A549 (cell line): ENCODE measurements around the gene PTPRN2. TPM values are rescaled to one million over a fixed set of nuclear protein-coding genes. Genes with fewer than 3 reads are reported as not detected.

Source experiments
- ATAC-seq, 2 experiments: fragments of 200-7000 bp in 1 of 2; fragments of >200 bp in 1 of 2; cut with Nextera tagmentation in 1 of 2; cut with Tn5 transposase in 1 of 2; 3 replicates each; pipeline versions ENCODE4 v1.8.0 to v1.9.1; 2018 to 2020; ENCODE audit warnings: mild to moderate bottlenecking in 1 of 2, moderate library complexity in 1 of 2
- CTCF ChIA-PET: fragments of 300-600 bp; sonication (Branson Sonifier 250); formaldehyde crosslinking; extraction: SDS; loops from one replicate; lab custom pipeline; 2021; ENCODE audit warnings: antibody characterized with exemption, inconsistent platforms; lab: Yijun Ruan, JAX
- POLR2A ChIA-PET: fragments of 350-600 bp; formaldehyde crosslinking; extraction: SDS; loops from one replicate; lab custom pipeline; 2021; ENCODE audit warnings: antibody characterized with exemption, inconsistent platforms; lab: Yijun Ruan, JAX
- DNase-seq, 2 experiments: peaks; one replicate each; pipeline versions ENCODE4 v3.0.0 to v3.0.0-alpha.2; 2011 to 2016; ENCODE audit warnings: low read depth in 1 of 2, low spot score in 1 of 2
- FAIRE-seq: peaks from 2 replicates; lab custom pipeline; 2011; peaks lifted over from hg19 to GRCh38; lab: Jason Lieb, UNC
- H3K27ac ChIP-seq, 2 experiments: fragments of >200 bp; sonication (Bioruptor Twin); formaldehyde crosslinking; 3 replicates each; pipeline ENCODE4 v1.5.1; 2016 to 2017
- H3K4me1 ChIP-seq: fragments of >200 bp; sonication (Bioruptor Twin); formaldehyde crosslinking; 3 replicates; pipeline ENCODE4 v1.6.1; 2016
- H3K4me2 ChIP-seq: fragments of >200 bp; sonication (Bioruptor Twin); formaldehyde crosslinking; 3 replicates; pipeline ENCODE4 v1.6.1; 2016
- H3K4me3 ChIP-seq: fragments of >200 bp; sonication (Bioruptor Twin); formaldehyde crosslinking; 3 replicates; pipeline ENCODE4 v1.5.1; 2016
- H3K9me3 ChIP-seq: fragments of >200 bp; sonication (Bioruptor Twin); formaldehyde crosslinking; 3 replicates; pipeline ENCODE4 v1.6.1; 2016
- EP300 ChIP-seq, 2 experiments: fragments of >200 bp; sonication (Bioruptor Twin); formaldehyde crosslinking; IDR thresholded peaks; 2 replicates in 1 of 2; 3 replicates in 1 of 2; pipeline ENCODE4 v1.6.1; 2016 to 2017
- ESRRA ChIP-seq: fragments of 150-350 bp; IDR thresholded peaks from 2 replicates; pipeline ENCODE4 v1.6.1; 2014; ENCODE audit warnings: mild to moderate bottlenecking, low read length, borderline replicate concordance
- FOSL2 ChIP-seq, 2 experiments: fragments of 450-650 bp in 1 of 2; fragments of >200 bp in 1 of 2; sonication (Bioruptor Twin) in 1 of 2; formaldehyde crosslinking; IDR thresholded peaks; 2 replicates each; pipeline versions ENCODE4 v1.5.0 to v1.6.1; 2016 to 2020; ENCODE audit warnings: mild to moderate bottlenecking in 1 of 2, moderate library complexity in 1 of 2
- HOXB5 ChIP-seq: fragments of 250-450 bp; sonication (Bioruptor Pico); IDR thresholded peaks from 2 replicates; pipeline ENCODE4 v1.5.0; 2020; ENCODE audit warnings: mild to moderate bottlenecking, moderate library complexity
- JUN ChIP-seq, 2 experiments: fragments of >200 bp; sonication (Bioruptor Twin); formaldehyde crosslinking; IDR thresholded peaks; 2 replicates in 1 of 2; 3 replicates in 1 of 2; pipeline ENCODE4 v1.6.1; 2016 to 2017
- MAFK ChIP-seq: fragments of 450-650 bp; IDR thresholded peaks from 2 replicates; pipeline ENCODE4 v1.6.1; 2014; ENCODE audit not compliant: partially characterized antibody
- MYC ChIP-seq: IDR thresholded peaks from 2 replicates; pipeline ENCODE4 v1.6.1; 2012; ENCODE audit warnings: mild to moderate bottlenecking, inconsistent platforms, low read length, improper control_type of control experiment, borderline replicate concordance
- RNF2 ChIP-seq: fragments of 200-600 bp; sonication (generic); IDR thresholded peaks from 2 replicates; pipeline ENCODE4 v1.6.1; 2016; ENCODE audit warnings: low read depth, mild to moderate bottlenecking, antibody characterized with exemption, moderate library complexity, borderline replicate concordance
- SMC3 ChIP-seq: fragments of >200 bp; sonication (Bioruptor Twin); formaldehyde crosslinking; IDR thresholded peaks from 3 replicates; pipeline ENCODE4 v1.6.1; 2018; ENCODE audit warnings: inconsistent platforms
- ZFP36 ChIP-seq: fragments of 450-650 bp; IDR thresholded peaks from 2 replicates; pipeline ENCODE4 v1.6.1; 2014; ENCODE audit warnings: borderline replicate concordance; ENCODE audit not compliant: partially characterized antibody
- WGBS: methylation state at CpG from one replicate; pipeline ENCODE4 v1.1.6; 2017; ENCODE audit errors: missing lambda C conversion rate; 5-methylcytosine and 5-hydroxymethylcytosine counted together
- polyA plus RNA-seq, 4 experiments: library from polyadenylated mRNA; depleted of rRNA in 3 of 4; stranded (reverse); fragments of >200 nt; fragmentation: RNase III in 1 of 4; extraction: RNeasy Plus Mini Kit Qiagen cat#74134 plus additional on column Dnase treatment in 1 of 4; gene quantifications; 2 replicates in 3 of 4; 3 replicates in 1 of 4; pipeline ENCODE4 v1.2.3, GENCODE V29; 2011 to 2017
- TF ChIP-seq, protein P1 (sequence below): fragments of >200 bp; sonication (Bioruptor Twin); formaldehyde crosslinking; IDR thresholded peaks from 2 replicates; pipeline ENCODE4 v1.6.1; 2016
- TF ChIP-seq, protein P2 (sequence below): fragments of 250-450 bp; sonication (Bioruptor Pico); IDR thresholded peaks from 2 replicates; pipeline ENCODE4 v1.5.0; 2021; ENCODE audit warnings: mild to moderate bottlenecking, moderate library complexity, borderline replicate concordance
- TF ChIP-seq, protein P3 (sequence below): fragments of 250-450 bp; sonication (Bioruptor Pico); IDR thresholded peaks from 2 replicates; pipeline ENCODE4 v1.5.0; 2020; ENCODE audit warnings: low read depth, mild to moderate bottlenecking, moderate library complexity
- TF ChIP-seq, protein P4 (sequence below): fragments of >200 bp; sonication (Bioruptor Twin); formaldehyde crosslinking; IDR thresholded peaks from 3 replicates; pipeline ENCODE4 v1.5.1; 2016
- TF ChIP-seq, protein P5 (sequence below): IDR thresholded peaks from 2 replicates; pipeline ENCODE4 v1.6.1; 2012
- TF ChIP-seq, protein P6 (sequence below): IDR thresholded peaks from 2 replicates; pipeline ENCODE4 v1.6.1; 2012
- TF ChIP-seq, protein P7 (sequence below): fragments of 200-600 bp; sonication (generic); IDR thresholded peaks from 2 replicates; pipeline ENCODE4 v1.6.1; 2016; ENCODE audit warnings: antibody characterized with exemption, mild to moderate bottlenecking, moderate library complexity

Gene PTPRN2
- polyA plus RNA-seq, 2 of the 4 experiments (the other 2 are of a cell fraction): 0.41 to 1.2 TPM

DNA sequence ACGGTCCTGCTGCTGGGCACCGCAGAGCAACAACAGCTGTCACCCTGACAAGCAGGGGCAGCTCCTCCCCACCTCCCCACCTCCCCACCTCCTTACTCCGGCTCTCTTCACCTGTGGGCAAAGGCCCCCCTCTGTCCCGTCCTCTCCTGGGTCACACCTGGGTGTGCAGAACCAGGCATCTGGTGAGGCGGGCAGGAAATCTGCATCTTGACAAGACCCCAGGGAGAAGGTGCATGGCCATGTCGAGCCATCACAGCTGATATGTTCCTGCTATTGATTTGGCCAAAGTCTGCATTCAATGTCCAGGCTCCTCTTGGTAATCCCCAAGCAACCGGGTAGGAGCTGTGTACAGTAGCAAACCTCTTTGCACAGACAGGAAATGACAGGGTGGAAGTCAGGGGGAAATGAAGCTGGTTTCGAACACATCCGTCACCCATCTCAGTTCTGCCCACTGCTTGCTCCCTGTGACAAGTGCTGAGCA, 696.7 kb downstream of the PTPRN2 start:
- Histone ChIP-seq H3K4me3 (no peak overlapping the region), H3K4me2 (no peak overlapping the region), H3K4me1 (no peaks in the 10 kb centered on the region), H3K9me3 (no peaks in the 10 kb centered on the region), H3K27ac (no peak overlapping the region)
- ATAC-seq (no peak), DNase-seq (no peak), FAIRE-seq (no peak)
- TF ChIP-seq JUN (IDR thresholded peaks at IDR 0.05): no peak
- no peak for TF ChIP-seq MAFK
- TF ChIP-seq, protein P1, sequence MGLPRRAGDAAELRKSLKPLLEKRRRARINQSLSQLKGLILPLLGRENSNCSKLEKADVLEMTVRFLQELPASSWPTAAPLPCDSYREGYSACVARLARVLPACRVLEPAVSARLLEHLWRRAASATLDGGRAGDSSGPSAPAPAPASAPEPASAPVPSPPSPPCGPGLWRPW: no peak
- no peak for TF ChIP-seq FOSL2 (IDR thresholded peaks at IDR 0.05)
- TF ChIP-seq FOSL2 (CRISPR knock-in tag; IDR thresholded peaks at IDR 0.05): no peak
- TF ChIP-seq, protein P2, sequence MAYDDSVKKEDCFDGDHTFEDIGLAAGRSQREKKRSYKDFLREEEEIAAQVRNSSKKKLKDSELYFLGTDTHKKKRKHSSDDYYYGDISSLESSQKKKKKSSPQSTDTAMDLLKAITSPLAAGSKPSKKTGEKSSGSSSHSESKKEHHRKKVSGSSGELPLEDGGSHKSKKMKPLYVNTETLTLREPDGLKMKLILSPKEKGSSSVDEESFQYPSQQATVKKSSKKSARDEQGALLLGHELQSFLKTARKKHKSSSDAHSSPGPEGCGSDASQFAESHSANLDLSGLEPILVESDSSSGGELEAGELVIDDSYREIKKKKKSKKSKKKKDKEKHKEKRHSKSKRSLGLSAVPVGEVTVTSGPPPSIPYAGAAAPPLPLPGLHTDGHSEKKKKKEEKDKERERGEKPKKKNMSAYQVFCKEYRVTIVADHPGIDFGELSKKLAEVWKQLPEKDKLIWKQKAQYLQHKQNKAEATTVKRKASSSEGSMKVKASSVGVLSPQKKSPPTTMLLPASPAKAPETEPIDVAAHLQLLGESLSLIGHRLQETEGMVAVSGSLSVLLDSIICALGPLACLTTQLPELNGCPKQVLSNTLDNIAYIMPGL (CRISPR knock-in tag): no peak
- no peak for TF ChIP-seq ZFP36
- TF ChIP-seq, protein P3, sequence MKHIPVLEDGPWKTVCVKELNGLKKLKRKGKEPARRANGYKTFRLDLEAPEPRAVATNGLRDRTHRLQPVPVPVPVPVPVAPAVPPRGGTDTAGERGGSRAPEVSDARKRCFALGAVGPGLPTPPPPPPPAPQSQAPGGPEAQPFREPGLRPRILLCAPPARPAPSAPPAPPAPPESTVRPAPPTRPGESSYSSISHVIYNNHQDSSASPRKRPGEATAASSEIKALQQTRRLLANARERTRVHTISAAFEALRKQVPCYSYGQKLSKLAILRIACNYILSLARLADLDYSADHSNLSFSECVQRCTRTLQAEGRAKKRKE (CRISPR knock-in tag): no peak
- TF ChIP-seq, protein P4, sequence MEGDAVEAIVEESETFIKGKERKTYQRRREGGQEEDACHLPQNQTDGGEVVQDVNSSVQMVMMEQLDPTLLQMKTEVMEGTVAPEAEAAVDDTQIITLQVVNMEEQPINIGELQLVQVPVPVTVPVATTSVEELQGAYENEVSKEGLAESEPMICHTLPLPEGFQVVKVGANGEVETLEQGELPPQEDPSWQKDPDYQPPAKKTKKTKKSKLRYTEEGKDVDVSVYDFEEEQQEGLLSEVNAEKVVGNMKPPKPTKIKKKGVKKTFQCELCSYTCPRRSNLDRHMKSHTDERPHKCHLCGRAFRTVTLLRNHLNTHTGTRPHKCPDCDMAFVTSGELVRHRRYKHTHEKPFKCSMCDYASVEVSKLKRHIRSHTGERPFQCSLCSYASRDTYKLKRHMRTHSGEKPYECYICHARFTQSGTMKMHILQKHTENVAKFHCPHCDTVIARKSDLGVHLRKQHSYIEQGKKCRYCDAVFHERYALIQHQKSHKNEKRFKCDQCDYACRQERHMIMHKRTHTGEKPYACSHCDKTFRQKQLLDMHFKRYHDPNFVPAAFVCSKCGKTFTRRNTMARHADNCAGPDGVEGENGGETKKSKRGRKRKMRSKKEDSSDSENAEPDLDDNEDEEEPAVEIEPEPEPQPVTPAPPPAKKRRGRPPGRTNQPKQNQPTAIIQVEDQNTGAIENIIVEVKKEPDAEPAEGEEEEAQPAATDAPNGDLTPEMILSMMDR: no peak
- no peak for TF ChIP-seq ESRRA
- TF ChIP-seq, protein P5, sequence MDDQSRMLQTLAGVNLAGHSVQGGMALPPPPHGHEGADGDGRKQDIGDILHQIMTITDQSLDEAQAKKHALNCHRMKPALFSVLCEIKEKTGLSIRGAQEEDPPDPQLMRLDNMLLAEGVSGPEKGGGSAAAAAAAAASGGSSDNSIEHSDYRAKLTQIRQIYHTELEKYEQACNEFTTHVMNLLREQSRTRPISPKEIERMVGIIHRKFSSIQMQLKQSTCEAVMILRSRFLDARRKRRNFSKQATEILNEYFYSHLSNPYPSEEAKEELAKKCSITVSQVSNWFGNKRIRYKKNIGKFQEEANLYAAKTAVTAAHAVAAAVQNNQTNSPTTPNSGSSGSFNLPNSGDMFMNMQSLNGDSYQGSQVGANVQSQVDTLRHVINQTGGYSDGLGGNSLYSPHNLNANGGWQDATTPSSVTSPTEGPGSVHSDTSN: no peak
- no peak for TF ChIP-seq SMC3
- TF ChIP-seq, protein P6, sequence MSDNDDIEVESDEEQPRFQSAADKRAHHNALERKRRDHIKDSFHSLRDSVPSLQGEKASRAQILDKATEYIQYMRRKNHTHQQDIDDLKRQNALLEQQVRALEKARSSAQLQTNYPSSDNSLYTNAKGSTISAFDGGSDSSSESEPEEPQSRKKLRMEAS: no peak
- no peak for TF ChIP-seq EP300 (IDR thresholded peaks at IDR 0.05)
- TF ChIP-seq MYC: no peak
- TF ChIP-seq, protein P7, sequence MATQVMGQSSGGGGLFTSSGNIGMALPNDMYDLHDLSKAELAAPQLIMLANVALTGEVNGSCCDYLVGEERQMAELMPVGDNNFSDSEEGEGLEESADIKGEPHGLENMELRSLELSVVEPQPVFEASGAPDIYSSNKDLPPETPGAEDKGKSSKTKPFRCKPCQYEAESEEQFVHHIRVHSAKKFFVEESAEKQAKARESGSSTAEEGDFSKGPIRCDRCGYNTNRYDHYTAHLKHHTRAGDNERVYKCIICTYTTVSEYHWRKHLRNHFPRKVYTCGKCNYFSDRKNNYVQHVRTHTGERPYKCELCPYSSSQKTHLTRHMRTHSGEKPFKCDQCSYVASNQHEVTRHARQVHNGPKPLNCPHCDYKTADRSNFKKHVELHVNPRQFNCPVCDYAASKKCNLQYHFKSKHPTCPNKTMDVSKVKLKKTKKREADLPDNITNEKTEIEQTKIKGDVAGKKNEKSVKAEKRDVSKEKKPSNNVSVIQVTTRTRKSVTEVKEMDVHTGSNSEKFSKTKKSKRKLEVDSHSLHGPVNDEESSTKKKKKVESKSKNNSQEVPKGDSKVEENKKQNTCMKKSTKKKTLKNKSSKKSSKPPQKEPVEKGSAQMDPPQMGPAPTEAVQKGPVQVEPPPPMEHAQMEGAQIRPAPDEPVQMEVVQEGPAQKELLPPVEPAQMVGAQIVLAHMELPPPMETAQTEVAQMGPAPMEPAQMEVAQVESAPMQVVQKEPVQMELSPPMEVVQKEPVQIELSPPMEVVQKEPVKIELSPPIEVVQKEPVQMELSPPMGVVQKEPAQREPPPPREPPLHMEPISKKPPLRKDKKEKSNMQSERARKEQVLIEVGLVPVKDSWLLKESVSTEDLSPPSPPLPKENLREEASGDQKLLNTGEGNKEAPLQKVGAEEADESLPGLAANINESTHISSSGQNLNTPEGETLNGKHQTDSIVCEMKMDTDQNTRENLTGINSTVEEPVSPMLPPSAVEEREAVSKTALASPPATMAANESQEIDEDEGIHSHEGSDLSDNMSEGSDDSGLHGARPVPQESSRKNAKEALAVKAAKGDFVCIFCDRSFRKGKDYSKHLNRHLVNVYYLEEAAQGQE: no peak
- no peak for TF ChIP-seq RNF2
- no peak for TF ChIP-seq HOXB5 (CRISPR knock-in tag)
- POLR2A ChIA-PET: no interaction called here
- CTCF ChIA-PET: no interaction called here
- 31% methylated on average over 8 of the region's 9 CpGs for WGBS
